Left lung (tissue), 10 donors: ENCODE results near the gene LRMDA. TPM values are rescaled to one million over a fixed set of nuclear protein-coding genes. Genes with fewer than 3 reads are reported as not detected.

ENCODE experiments used
- ATAC-seq: fragments of 200-7000 bp; cut with Tn5 transposase; one replicate; pipeline ENCODE4 v1.9.1; 2020; ENCODE audit warnings: moderate library complexity
- DNase-seq, 4 donors: peaks; one replicate each; pipeline ENCODE4 v3.0.0-alpha.2; 2013 to 2020
- H3K27ac ChIP-seq, 2 donors: fragments of 200-600 bp; sonication (generic) in 1 of 2; one replicate each; pipeline versions ENCODE4 v1.5.0 to v1.8.0; 2020 to 2021
- H3K27me3 ChIP-seq, 2 donors: fragments of 200-600 bp; sonication (generic) in 1 of 2; one replicate each; pipeline versions ENCODE4 v1.5.0 to v1.8.0; 2020 to 2021
- H3K36me3 ChIP-seq, 2 donors: fragments of 200-600 bp; sonication (generic) in 1 of 2; one replicate each; pipeline versions ENCODE4 v1.5.0 to v1.8.0; 2020 to 2021
- H3K4me1 ChIP-seq, 2 donors: fragments of 200-600 bp; one replicate each; pipeline ENCODE4 v1.8.0; 2021
- H3K4me3 ChIP-seq, 2 donors: fragments of 200-600 bp; sonication (generic) in 1 of 2; one replicate each; pipeline versions ENCODE4 v1.5.0 to v1.8.0; 2020 to 2021; ENCODE audit warnings: mild to moderate bottlenecking in 1 of 2
- H3K9me3 ChIP-seq, 2 donors: fragments of 200-600 bp; sonication (generic) in 1 of 2; one replicate each; pipeline versions ENCODE4 v1.5.0 to v1.8.0; 2020 to 2021
- CTCF ChIP-seq, 2 donors: fragments of 200-600 bp; sonication (generic) in 1 of 2; IDR thresholded peaks; one replicate each; pipeline versions ENCODE4 v1.5.0 to v1.8.0; 2021; ENCODE audit warnings: antibody characterized with exemption in 2 of 2
- intact Hi-C, 2 donors: fragments of 100-400 bp; cut with DNase I; formaldehyde crosslinking; loops; one replicate each; pipeline versions ENCODE4 v1.11.2 to v1.14.2; 2022
- polyA plus RNA-seq, 6 donors: library from polyadenylated mRNA; unstranded; fragments of 120-200 nt; gene quantifications; one replicate each; pipeline ENCODE4 v1.2.1, GENCODE V29; 2013; ENCODE audit not compliant: insufficient read length in 6 of 6
- total RNA-seq, 2 donors: library from RNA; stranded (reverse); fragmentation: NEBNext Ultra II Directional; extraction: Animal tissue kit (Norgen Biotek cat#: 25700); gene quantifications; one replicate each; pipeline ENCODE4 v1.2.1, GENCODE V29; 2021
- donor health status: DM: no; HTN: yes; CAD: no.
- donor health status: DM: no; HTN: no; CAD: no.

LRMDA gene
- total and polyA plus RNA-seq, 8 donors: 13.9 to 23.6 (median 18.7) TPM

GRCh38 chr10:76033457-76034196 is 602.2 kb downstream of the LRMDA start:
- ATAC-seq: peak; percentile 29
- Histone ChIP-seq H3K4me3 (no peak overlapping the region), H3K27me3 (no peaks in the 10 kb centered on the region), H3K36me3 (peaks cover 0 to 2% of the 10 kb centered on the region in 2 donors), H3K4me1 (peaks cover 6 to 32% of the 10 kb centered on the region in 2 donors), H3K27ac (no peak overlapping the region), H3K9me3 (peaks cover 0 to 8% of the 10 kb centered on the region in 2 donors)
- DNase-seq: no peak
- intact Hi-C loops: no loop called here
- peak in 1 of 2 donors; percentile 14 for TF ChIP-seq CTCF (IDR thresholded peaks at IDR 0.05)

GRCh38 chr10:76034353-76035205 is 603.2 kb downstream of the LRMDA start:
- H3K4me3 ChIP-seq: no peak overlapping the region
- H3K9me3 ChIP-seq: peaks cover 0 to 15% of the 10 kb centered on the region in 2 donors
- H3K4me1 ChIP-seq: peaks cover 6 to 32% of the 10 kb centered on the region in 2 donors
- peaks cover 0 to 5% of the 10 kb centered on the region in 2 donors for H3K36me3 ChIP-seq
- ATAC-seq (no peak), DNase-seq (peak in 1 of 4 donors; percentile 45)
- TF ChIP-seq CTCF (IDR thresholded peaks at IDR 0.05): no peak
- no peak overlapping the region for H3K27ac ChIP-seq
- intact Hi-C loops: loop anchor here in 1 of 2 donors (5.0 kb wide), 1 partner anchor 637 kb away; no protein-coding TSS in a partner anchor
- H3K27me3 ChIP-seq: no peaks in the 10 kb centered on the region

- Histone ChIP-seq H3K27ac (no peak overlapping the region), H3K4me1 (peaks cover 6 to 32% of the 10 kb centered on the region in 2 donors), H3K9me3 (peaks cover 0 to 15% of the 10 kb centered on the region in 2 donors), H3K36me3 (peaks cover 0 to 5% of the 10 kb centered on the region in 2 donors), H3K4me3 (no peak overlapping the region), H3K27me3 (no peaks in the 10 kb centered on the region)
- DNase-seq (no peak), ATAC-seq (peak; percentile 16)
- intact Hi-C loops: loop anchor here in 1 of 2 donors (5.0 kb wide), 1 partner anchor 638 kb away; no protein-coding TSS in a partner anchor
- TF ChIP-seq CTCF (IDR thresholded peaks at IDR 0.05): no peak
Measured at GRCh38 chr10:76035206-76036110, 604.0 kb downstream of the LRMDA start.

DNA sequence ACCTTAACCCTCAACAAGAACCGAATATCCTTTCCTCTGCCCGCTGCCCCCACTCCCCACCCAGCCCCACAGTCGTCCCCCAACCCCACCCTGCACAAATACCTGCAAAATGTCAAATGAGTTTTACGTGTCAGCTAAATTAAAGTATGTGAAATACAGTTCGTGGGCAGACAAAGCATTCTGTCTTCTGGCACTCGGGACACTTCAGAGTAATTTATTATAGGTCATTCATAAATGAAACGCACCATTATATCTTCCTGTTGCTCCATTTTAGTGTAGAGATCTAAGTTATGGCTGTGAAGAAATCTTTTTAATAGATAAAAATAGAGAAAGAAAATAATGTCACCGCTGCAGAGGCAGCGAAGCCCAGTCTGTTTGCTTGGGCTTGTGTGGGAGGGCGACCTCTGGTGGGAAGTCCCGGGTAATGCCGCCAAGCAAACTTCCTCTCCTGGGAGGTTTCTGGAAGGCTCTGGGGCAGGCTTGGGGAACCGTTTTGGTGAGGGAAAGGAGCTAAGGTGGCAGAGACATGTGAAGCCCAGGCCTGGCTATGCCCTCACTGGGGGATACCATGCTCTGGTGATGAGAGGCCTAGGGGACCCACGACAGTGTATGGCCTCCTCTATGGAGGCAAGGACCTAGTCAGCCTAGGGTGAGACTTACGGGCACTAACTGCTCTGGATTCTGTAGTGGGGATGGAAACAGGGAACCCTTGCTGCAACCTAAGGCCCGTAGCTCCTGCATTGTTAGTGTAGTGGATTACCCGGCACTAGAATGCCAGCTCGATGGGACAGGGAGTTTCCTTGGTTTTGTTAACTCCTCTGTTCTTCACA is 604.9 kb downstream of the LRMDA start:
- Histone ChIP-seq H3K27ac (no peak overlapping the region), H3K36me3 (peaks cover 0 to 5% of the 10 kb centered on the region in 2 donors), H3K9me3 (peaks cover 0 to 15% of the 10 kb centered on the region in 2 donors), H3K27me3 (no peaks in the 10 kb centered on the region), H3K4me1 (peaks cover 6 to 32% of the 10 kb centered on the region in 2 donors), H3K4me3 (no peak overlapping the region)
- intact Hi-C loops: loop anchor here in 1 of 2 donors (5.0 kb wide), 1 partner anchor 639 kb away; no protein-coding TSS in a partner anchor
- ATAC-seq (peak; percentile 97), DNase-seq (peak; percentile 74 to 88 (median 80))
- peak; percentile 86 to 91 for TF ChIP-seq CTCF (IDR thresholded peaks at IDR 0.05)
